Lung microvascular endothelial cell (primary cell): ENCODE results near the gene CAPN2. TPM values are rescaled to one million over a fixed set of nuclear protein-coding genes. Genes with fewer than 3 reads are reported as not detected.

Experiments used
- DNase-seq, 2 donors: peaks; one replicate each; pipeline versions ENCODE4 v3.0.0 to v3.0.0-alpha.2; 2010; ENCODE audit warnings: low read depth in 2 of 2
- total RNA-seq: library from RNA; depleted of rRNA; stranded (reverse); fragments of >200 nt; gene quantifications from 2 replicates; pipeline ENCODE4 v1.2.1, GENCODE V29; 2014

The CAPN2 gene
- total RNA-seq, 1 donor from 2014 or later = 138 TPM

- DNase-seq = peak in 1 of 2 donors; percentile 38
Measured at GRCh38 chr1:223702735-223703667, 9.3 kb upstream of the CAPN2 start.

- DNase-seq = no peak
Measured at GRCh38 chr1:223703668-223704013, 8.7 kb upstream of the CAPN2 start.

GRCh38 chr1:223704921-223705878 is 7.1 kb upstream of the CAPN2 start:
- DNase-seq = peak; percentile 60 to 66

DNA sequence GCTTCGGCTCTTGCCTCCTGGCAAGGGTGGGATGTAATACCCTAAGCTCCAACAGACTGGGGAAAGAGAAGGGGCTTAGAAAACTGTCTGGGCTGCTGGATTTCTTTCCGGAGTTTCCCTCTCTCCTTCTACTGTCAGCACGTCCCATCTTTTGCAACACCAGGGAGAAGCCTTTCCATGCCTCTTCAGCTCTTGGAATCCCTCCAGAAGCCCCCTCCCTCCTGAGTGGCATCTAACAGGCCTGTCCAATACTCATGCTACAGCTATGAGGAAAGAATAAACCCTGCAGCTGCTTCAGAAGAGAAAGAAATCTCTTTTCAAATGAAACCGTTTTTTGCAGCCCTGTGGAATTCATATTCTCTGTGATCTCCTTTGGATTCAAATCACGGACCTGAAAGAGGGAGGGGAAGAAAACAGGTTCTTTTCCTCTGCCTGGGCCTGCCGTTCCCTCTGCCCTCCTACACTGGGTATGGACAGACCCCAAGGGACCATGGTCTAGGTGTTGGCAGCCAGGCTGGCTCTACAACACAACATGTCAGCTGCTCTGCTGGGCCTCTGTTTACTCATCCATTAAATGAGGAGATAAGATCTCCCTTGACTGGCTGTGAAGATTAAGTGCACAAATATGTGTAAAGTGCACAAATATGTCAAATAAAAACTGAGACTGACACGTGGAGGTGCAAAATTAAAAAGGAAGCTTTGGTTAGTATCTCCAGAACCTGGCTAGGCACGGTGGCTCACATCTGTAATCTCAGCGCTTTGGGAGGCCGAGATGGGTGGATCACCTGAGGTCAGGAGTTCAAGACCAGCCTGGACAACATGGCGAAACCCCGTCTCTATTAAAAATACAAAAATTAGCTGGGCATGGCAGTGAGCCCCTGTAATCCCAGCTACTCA is 6.0 kb upstream of the CAPN2 start:
- no peak for DNase-seq

DNA sequence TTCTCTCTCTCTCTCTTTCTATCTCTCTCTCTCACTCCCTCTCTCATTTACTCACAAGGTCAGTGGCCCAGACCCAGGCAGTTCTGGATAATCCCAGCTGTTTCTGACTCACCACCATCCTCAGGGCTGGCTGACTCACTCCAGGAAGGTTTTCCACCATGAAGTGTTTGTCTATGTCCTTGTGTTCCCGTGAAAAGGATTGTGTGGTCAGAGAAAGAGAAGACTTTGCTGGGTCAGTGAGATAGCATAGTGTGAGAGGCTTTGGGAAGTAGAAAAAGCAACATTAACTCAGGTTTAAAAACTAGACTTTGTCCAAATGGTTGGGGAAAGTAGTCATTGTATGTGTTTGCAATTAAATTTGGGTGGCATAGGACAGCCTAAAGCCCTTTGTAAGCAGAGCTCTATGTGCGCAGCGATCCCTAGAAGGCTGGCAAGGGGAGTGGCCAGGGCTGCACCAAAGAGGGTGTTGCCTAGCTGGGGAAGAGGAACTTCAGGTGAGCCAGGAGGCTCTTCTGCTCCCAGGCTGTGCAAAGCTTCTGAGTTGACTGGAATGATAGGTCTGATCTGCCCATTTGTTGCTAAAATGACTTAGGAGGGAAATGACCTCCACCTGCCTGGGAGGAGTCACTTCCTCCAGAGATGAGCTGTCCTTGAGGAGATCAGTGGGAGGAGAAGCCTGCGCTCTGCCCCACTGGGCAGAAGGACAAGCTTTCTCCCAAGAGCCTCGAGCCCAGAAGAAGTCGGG is 4.9 kb upstream of the CAPN2 start:
- peak; percentile 67 to 97 for DNase-seq

- peak in 1 of 2 donors; percentile 46 for DNase-seq
Measured at GRCh38 chr1:223708001-223708359, 4.4 kb upstream of the CAPN2 start.

DNA sequence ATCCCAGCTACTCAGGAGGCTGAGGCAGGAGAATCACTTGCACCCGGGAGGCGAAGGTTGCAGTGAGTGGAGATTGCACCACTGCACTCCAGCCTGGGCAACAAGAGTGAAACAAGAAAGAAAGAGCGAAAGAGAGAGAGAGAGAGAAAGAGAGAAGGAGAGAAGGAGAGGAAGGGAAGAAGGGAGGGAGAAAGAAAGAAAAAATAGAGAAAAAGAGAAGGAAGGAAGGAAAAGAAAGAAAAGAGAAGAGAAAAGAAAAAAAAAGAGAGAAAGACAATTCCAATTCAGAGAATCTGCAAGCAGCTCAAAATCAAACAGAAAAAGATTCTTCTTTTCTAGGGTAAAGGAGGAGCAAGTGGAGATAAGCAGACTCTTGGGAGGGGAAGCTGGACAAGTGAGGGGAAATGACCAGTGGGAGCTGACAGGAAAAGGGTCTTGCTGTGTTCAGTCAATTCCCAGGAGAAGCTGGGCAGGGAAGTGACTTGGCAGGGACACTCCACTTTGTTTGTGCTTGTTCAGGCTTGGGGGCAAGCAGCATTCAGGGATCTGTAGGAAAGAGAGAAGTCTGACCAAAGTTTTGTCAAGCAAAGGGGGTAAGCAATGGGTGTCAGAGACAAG is 3.6 kb upstream of the CAPN2 start:
- peak in 1 of 2 donors; percentile 47 for DNase-seq

- DNase-seq = peak; percentile 31 to 60
Measured at GRCh38 chr1:223709598-223709997, 2.7 kb upstream of the CAPN2 start.

DNA sequence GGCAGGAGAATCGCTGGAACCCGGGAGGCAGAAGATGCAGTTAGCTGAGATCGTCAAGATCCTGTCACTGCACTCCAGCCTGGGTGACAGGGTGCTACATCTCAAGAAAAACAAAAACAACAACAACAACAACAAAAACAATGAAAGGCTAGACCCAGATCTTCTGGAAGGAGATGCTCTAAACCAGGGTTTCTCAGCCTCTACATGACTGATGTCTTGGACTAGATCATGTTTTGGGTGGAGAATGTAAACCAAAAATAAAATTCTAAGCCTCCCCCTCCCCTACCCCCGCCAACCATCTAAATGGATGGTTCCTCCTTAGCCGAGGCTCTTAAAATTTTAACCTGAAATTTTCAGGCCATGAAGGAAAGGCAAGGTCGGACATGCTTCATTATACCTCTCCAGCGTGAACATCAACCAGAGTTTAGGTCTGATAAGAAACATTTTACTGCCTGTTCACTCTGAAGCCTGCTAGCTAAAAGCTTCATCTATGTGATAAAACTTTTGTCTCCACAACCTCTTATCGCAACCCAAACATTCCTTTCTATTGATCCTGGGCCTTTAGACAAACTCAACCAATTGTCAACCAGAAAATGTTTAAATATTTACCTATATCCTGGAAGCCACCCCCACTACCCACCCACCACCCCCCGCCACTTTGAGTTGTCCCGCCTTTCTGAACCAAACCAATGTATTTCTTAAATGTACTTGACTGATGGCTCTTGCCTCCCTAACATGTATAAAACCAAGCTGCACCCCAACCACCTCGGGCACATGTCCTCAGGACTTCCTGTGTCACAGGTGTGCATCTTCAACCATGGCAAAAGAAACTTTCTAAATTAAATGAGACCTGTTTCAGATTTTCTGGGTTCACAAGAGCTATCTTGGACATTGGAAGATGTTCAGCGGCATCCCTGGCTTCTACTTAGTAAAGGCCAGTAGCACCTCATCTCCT is 1.9 kb upstream of the CAPN2 start:
- DNase-seq = no peak

DNA sequence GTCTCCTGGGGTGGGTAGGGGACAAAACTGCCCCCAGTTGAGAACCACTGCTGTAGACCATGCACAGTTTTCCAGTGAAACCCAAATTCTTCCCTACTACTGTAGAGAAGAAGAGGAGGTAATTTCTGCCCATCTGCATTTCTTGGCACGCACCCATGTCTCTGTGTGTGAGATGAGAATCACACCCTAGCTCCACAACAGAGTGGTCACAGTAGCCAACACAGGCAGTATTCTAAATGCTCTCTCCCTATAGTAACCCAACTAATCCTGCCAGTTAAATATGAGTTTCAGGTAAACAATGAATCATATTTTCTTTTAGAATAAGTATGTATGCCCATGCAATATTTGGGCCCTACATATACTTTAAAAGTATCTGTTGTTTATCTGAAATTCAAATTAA is 1.2 kb upstream of the CAPN2 start:
- peak in 1 of 2 donors; percentile 47 for DNase-seq

- no peak for DNase-seq
Measured at GRCh38 chr1:223711747-223712193, 569 bp upstream of the CAPN2 start.

GRCh38 chr1:223712850-223713474 is 623 bp downstream of the CAPN2 start:
- no peak for DNase-seq

GRCh38 chr1:223713546-223714420 is 1.4 kb downstream of the CAPN2 start:
- peak in 1 of 2 donors; percentile 32 for DNase-seq

DNA sequence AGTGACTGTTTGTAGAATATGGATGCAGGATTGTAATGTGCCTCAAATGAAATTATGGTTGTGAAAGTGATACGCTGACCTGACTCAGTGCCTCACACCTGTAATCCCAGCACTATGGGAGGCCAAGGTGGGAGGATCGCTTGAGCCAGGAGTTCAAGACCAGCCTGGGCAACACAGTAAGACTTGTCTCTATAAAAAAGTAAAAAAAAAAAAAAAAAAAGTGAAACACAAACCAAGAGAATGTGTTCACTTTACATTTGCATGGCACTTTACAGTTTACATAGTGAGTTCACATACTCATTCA is 2.0 kb downstream of the CAPN2 start:
- DNase-seq = no peak

- peak in 1 of 2 donors; percentile 86 for DNase-seq
Measured at GRCh38 chr1:223714849-223715603, 2.7 kb downstream of the CAPN2 start.

- DNase-seq = no peak
Measured at GRCh38 chr1:223715604-223716172, 3.3 kb downstream of the CAPN2 start.
